ENCODE results near the gene DPF3. TPM values are rescaled to one million over a fixed set of nuclear protein-coding genes. Genes with fewer than 3 reads are reported as not detected.

The DPF3 gene
- total RNA-seq, 1 donor from 2014 or later, result 1.4 TPM

DNA sequence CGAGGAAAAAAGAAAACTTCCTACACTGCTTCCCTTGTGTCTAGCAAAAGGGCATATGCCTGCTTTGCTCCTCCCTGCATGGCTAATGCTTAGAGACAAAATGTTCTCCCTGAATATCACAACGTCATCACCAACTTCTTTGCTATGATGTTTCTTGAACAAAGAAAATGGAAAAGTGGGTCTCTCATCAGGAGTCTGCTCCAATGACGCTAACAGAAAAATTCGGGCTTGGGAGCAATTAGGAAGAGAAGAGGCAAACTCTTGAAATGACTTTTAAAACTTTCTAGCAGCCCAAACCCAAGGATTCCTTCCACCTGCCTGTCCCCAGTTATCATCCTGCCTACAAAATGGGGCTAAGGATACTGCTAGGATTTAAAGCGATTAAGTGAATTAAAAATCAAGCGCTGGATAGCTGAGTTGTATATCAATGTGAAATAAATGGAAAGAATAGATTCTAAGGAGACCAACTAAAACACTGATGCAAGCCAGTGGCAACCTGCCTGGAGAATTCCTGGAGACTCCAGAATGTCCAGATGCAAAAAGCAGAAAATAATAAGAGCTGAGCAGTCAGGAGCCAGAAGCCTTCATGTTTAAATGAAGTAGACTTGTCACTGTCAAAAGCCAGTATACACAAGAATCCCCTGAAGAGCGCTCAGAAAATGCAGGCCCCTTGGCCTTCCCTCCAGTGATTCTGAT is 183.8 kb downstream of the DPF3 start:
- no peak for DNase-seq

DNA sequence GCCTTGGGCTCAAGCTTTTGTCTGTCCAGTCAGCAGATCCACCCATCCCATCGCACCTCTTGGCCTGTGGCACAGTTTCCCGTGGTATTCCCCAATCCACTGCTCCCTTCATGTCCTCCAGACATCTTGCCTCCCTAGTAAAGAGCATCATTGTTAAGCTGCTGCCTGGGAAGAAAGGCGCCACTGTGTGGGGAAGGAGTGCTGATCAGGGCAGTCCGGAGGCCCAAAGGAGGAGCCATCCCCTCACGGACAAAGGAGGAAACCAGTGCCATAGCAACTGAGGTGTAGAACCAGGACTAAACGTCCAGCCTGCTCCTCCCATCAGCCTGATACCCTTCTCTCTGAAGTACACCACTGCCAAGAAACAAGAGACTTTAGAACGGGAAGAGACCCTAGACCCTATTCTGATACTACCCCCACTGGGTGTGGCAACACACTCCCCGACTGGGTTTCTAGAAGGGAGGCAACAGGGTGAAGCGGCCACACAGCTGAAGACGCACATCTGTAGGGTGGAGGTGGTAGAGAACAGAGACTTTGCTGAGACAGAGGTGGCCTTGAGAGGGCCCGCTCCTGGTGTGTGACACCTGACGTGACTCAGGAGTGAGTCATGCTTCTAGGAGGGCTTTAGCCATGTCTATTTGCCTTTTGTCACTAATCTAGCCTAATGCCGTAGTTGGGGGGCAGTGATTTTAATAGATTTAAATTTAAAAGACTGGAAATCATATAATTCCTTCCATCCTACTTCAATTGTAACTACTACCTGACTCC is 185.0 kb downstream of the DPF3 start:
- no peak for DNase-seq

DNA sequence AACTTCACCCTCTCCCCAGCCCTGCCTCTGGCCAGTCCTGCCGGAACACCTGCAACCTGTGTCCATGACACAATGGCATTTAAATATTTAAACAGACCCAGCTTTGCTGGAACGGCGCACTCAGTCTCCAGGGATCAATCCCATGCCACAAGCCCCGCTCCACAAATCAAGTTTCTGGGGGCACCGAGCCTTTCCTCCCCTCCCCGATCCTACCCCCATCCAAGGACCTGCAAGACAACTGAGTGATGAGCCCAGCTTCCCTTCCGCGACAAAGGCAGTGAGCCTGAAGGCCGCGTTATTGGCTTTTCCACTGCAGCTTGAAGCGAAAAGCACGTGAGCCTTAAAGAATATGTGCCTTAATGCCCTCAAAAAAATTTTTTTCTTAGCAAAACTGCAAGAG is 185.7 kb downstream of the DPF3 start:
- no peak for DNase-seq

DNA sequence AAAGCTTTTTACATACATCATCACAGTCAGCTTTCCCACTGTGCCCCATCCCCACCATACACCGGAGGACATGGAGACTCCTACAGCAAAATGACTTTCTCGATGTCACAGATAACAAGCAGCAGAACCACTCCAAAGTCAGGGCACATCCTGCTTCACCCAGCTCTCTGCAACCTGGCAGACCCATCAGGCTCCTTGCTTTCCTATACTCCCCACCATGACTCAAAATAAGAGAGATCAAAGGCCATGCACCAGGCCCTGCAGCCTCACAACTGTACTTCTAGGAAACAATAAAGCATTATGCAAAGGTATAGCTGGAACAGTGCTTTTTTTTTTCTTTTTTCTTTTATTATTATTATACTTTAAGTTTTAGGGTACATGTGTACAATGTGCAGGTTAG is 187.4 kb downstream of the DPF3 start:
- DNase-seq, result no peak

DNA sequence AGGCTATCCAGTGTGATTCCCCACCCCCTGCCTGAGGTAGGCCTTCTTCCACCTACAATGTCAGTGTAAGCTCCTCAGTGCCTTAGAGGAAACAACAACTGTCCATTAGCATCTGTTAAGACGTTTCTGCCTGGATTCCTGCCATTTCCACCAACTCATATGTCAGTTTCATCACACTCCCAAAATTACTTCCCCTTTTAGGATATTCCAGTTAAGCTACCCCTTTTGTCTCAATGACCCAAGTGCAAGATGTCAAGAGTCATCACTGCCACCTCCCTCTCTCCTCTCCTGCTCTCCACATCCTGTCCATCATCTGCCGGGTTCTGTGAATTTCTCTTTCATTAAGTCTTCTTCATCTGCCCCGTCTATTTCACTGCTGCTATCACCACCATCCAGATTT is 189.4 kb downstream of the DPF3 start:
- DNase-seq, result no peak

DNA sequence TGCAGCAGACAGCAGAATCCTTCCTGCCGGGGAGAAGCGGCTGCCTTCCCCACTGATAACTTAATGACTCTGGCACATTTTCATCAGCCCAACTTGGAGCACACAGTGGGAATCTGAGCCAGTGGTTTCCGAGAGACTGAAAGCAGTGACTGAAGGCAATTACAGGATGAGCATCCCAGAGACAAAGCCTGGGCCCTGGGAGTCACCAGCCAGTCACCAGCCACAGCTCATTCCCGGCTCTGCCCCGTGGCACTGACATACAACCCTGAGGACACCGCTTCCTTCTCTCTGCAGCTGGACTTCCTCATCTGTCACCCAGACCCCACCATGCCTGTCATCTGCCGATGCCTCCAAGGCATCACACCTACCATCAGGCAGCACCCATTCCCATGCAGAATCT is 192.3 kb downstream of the DPF3 start:
- no peak for DNase-seq

DNA sequence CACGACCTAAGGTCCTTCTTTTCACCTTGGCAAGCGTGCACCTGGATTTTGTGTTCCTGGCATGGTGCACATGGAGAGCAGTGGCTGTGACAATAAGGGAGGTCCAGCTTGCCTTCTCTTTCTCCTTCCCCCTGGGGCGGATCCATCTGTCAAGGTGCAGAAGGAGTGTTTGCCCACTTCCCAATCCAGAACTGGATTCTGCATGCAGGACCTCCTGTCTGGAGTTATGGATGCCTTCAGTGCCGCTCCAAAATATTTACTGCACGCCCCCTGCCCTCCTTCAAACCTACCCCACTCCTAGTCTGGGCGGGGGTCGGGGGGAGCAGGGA is 192.7 kb downstream of the DPF3 start:
- no peak for DNase-seq

DNA sequence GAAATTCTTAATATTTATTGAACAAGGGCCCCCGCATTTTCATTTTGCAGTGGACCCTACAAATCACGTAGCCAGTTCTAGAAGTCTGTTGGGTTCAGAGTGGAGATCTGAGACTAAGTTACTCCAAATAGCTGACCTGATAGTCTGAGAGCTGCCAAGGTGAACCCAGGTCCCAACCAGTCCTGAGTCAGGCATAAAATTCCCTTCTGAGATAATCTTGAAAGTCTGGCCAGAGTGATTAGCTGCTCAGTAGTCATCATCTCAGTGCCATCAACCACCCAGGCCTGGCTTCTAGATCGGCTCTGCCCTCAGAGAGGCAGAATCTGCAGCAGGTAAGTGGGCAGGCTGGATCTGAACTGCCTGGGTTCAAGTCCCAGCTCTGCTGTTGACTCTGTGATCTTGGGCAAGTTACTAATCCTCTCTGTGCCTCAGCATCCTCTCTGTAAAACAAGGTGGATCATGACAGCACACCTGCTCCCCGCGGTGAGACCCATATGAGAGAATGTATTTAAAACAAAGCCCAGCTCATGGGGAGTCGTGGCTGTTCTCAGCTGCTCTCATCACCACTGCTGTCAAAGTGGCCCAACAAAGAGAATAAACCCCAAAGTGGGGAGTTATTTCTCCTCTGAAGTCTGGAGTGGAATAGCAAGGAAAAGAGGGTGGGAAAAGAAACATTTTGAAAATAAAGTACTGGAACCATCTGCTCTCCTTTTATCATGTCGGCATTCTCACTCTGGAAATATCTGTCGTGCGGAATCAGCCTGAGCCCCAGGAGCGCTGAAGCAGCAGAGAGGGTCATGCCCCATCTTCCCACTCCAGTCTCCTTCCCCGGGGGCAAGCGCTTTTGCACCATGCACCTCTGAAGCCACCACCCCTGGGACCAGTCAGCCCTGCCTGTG is 193.3 kb downstream of the DPF3 start:
- no peak for DNase-seq

DNA sequence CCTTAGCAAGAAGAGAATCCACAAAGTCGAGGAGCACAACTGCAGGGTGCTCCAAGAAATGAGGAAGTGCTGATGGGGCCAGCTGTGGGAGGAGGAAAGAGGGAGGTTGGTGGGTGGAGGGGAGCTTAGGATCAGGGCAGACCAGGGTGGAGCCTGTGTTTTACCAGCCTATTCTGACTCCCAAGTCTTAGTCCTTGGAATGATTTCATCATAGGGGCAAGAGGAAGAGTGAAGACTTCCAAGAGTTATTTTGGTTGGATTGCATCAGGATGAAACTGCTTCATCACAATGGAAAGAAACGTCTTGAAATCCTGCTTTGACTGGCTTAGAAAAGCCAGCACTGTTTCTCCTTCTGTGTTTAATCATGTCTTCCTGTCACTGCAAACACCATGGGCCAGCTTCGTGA is 194.0 kb downstream of the DPF3 start:
- peak; percentile 15 for DNase-seq

DNA sequence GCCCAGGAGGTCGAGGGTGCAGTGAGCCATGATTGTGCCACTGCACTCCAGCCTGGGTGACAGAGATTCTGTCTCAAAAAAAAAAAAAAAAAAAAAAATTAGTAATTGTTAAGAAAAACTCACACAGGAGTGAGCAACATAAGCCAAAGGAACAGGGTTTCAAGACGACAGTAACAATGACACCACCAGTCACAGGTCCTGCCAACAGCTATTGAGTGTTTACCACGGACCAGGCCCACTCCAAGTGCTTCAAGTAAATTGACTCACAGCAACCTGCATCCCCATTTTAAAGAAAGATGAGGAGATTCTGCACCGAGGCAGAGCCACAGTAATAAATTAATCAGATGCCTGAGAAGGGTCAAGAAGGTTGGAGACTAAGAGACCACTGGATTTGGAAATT is 194.5 kb downstream of the DPF3 start:
- DNase-seq, result no peak

DNA sequence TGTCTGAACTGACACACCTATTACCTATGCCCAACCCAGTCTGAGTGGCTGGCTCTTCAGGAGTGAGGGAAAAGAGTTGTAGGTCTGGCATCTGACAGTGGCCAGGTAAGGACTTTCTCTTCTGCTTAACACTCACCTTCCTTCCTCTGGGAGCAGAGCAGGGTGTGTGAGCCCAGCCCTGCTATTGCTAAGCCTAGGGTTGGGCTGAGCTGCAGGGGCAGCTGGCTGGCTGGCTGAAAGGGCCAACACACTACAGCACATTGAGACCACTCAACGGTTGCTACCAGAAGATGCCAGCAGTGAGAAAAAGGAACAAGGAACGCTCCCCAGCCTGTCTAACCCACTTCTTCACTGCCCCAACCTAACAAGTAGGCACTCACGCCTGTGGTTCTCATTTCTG is 201.2 kb downstream of the DPF3 start:
- peak; percentile 15 for DNase-seq

DNA sequence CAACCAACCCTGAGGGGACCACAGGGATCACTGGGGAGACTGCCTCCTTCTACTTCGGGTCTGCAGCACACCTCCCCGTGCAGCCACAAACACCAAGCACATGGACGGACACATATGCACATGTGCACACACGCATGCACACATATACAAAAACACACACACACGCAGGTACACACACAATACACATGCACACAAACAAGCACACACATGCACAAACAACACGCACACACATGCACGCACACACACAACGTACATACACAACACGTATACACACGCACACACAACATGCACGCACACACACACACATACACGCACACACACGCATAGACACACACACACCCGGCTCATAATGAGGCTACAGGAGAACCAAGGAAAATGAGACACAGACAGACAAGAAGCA is 203.6 kb downstream of the DPF3 start:
- DNase-seq, result no peak

DNA sequence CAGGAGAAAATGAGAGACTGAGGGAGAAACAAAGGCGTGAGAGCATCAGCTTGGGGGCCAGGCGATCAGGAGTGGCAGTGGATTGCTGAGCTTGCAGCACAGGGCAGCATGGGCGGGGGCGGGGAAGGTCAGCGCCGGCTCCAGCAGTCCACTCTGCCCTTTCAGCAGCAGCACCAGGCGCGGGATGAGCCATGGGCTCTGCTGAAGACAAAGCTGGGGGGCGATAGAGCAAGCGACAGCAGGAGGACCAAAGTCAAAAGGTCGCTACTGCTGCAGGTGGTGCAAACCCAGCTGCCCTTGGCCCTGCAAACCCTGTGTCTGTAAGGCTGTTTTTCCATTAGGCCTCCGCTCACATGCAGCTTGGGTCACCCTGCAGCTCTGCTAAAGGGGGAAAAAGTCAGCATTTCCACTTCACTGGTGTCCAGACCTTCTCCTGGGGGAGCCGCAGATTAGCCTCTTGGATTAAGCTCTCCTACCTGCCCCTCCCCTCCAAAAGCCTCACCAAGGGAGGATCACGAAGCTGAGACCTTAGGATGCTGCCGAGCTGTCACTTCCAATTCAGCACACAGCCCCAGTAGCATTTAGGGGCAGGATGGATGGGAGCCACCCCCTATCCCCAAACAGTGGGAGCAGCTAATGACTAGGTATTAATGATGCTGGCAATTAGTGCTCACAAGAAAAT is 204.8 kb downstream of the DPF3 start:
- no peak for DNase-seq

DNA sequence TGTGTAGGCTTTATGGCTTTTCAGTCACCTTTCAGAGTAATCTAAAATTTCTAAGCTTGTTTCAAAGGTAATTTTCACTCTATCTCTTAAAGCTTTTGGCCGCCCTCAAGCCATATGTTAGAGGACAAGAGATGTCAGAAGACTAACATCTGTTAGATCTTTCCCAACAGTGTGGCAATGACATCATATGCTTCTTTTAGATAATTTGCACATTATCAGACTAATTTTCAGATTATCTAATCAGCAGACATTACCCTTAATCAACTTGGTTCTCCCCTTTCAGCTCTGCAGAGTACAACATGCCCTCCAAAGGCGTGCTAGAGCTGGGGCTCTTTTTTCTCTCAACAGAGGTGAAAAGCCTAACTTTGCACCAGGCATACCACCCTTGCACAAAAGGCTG is 207.1 kb downstream of the DPF3 start:
- DNase-seq, result no peak

DNA sequence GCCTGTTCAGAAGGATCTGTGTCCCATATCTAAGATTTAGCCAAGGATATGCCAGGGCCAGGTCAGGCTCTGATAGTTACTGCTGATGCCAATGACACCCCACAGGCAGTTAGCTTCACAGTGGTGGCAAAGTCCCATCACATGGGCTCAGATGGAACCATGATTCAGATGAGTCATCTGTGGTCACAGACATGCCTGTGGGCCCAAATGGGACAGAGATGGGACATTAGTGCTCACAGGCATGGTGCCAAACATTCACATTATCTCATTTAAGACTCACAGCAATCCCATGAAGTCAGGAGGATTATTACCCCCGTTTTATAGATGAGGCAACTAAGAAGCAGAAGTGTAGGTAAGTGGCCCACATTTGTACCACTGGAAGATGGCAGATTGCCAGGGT is 207.8 kb downstream of the DPF3 start:
- no peak for DNase-seq

DNA sequence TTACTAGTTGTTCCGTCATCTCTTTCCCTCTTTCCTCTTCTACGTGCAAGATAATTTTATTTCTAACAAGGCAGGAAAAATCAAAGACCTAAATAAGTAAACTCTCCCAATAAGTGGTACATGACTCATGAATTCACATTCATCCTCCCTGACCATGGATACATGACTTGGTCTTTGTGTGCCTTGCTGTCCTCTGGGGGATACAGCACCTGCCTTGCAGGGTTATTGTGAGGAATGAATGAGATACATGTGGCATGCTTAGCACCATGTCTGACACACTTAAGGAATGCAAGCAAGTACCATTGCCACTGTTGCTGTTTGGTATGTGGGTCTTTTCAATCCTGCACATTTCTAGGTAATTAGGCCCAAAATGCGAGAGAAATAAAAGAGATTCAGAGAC is 208.4 kb downstream of the DPF3 start:
- no peak for DNase-seq

DNA sequence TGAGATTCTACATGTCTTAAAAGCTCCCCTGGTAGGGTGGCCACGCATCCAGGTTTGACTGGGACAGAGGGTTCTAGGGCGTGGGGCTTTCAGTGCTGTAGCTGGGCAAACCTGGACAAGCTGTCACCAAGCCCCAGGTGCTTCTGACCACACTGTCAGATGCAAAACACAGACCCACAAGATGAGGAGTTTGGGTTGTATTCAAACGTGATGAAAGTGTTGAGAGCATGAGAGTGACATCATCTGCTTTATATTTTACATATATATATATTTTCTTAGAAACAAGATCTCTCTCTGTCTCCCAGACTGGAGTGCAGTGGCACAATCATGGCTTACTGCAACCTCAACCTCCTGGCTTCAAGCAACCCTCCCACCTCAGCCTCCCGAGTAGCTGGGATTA is 210.1 kb downstream of the DPF3 start:
- DNase-seq, result no peak

DNA sequence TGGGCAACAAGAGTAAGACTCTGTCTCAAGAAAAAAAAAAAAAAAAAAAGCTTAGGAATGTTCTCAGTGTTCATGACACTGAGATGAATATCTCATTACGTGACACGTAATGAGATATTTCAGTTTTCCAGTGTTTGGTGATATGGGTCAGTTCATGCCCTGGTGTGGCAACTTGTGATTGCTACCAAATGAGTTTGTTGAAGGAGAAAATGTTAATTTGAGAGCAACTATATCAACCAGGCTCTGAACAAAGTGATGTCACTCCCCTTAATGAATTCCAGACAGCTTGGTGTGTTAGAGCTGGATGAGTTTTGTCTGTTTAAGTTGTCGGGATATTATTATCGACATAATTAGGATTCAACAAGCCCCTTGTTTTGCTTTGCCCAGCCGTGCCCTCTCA is 211.7 kb downstream of the DPF3 start:
- DNase-seq, result no peak

DNA sequence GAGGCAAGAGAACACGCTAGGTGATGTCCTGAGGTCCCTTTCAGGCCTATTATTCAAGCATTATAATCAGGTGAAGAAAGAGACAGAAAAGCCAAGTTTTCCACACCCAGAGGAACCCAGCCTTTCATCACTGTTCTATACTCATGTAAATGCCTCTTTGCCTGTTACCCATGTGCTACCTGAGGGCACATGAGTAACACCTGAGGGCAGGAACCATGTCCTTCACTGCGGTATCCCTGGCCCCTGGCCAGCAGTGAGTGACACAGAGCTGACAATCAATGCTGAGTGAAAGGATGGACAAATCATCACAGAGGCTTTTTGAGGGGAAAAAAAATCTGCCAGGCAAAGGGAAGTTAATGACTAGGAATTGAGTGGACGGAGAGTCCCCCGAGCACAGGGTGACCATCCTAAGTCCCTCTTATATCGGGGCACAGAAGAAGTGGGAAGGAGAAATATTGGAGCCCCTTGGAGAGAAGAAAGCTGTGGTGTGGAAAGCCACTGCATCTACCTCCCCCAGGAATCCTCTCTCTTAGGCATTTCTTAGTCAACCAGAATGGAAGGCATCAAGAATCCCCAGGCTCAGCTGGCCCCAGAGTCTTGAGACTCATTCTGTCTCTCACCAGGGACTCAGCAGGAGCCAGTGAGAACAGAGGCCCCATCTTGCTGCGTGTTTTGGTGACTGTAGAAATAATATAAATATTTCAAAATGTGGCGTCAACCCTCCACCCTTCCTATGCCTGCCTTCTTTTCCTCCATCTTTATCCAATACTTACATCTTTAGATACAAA is 212.9 kb downstream of the DPF3 start:
- DNase-seq, result no peak

DNA sequence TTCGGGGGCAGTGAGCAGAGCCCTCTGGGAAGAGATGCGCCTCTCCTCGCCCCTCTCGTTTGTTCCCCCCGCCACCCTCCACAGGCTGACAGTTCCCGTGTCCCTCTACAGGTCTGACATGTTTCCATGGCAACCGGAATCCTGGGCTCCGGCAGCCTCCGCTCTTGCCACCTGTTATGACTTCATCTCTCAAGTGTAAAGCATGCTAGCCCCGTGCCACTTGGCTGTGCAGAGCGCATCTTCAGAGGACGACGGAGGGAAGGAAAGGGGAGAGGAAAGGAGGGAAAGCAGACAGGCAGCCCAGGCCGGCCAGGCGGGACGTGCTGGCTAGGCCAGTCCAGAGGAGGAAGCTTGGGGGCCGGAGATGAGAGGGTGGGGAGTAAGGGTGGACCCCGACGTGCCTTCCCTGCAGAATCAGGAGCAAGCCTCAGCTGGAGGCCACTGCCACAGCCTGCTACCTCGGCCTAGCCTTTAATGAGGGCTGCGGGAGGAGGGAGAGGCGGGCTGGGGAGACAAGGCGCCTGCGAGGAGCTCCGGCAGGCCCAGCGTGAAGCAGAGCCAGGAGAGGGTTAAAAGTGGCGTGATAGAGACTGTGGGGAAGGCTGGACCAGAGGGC is 214.3 kb downstream of the DPF3 start:
- peak; percentile 36 for DNase-seq

DNA sequence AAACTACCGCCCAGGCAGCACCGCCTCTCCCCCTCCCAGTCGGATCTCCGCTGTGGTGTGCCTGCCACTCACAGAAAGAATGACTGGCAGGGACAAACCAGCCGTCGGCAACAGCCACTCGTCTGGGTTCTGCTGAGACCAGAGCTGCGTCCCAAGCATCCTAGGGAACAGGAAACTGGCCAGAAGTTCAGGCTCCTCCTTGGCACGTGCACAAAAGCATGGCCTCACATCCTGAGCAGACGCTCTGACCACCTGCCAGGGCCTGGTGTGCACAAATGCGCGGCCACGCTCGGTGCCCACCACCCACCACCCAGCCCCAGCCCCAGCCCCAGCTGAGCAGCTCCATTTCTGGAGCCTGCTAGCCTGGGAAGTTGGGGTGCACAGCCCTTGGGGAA is 214.8 kb downstream of the DPF3 start:
- peak; percentile 92 for DNase-seq

DNA sequence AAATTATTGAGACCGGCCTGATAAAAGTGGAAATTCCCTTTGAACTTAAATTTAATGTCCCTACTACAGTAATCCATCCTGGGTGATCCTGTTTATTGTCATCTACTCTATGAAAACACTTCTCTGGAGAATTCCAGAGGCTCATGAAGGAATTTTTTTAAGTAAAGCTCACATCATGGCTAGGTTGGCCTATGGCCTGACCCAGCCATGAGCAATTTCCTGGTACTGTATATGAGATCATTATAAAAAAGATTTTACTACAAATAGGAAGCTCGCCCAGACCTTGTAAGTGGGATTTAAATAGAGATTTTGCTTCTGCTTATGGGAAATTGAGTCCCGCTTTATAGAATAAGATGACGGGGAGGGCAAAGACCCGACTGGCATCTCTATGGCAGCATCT is 215.5 kb downstream of the DPF3 start:
- peak; percentile 87 for DNase-seq
